Mononuclear cell (primary cell): ENCODE measurements around the gene MOG. TPM values are rescaled to one million over a fixed set of nuclear protein-coding genes. Genes with fewer than 3 reads are reported as not detected.
"Not testable (repeated sequence)": the region's sequence is repeated elsewhere in the genome, so short reads cannot be mapped to it uniquely, and the experiment has no call there.

Source experiments
- H3K27me3 ChIP-seq: 2 replicates; pipeline ENCODE4 v1.6.0; 2011; ENCODE audit warnings: low read length, control low read depth; ENCODE audit not compliant: insufficient read depth
- H3K4me1 ChIP-seq: 2 replicates; pipeline ENCODE4 v1.5.1; 2011; ENCODE audit warnings: mild to moderate bottlenecking, low read length, control low read depth; ENCODE audit not compliant: insufficient read depth
- H3K4me3 ChIP-seq: 2 replicates; pipeline ENCODE4 v1.5.1; 2011; ENCODE audit warnings: mild to moderate bottlenecking, low read length, moderate library complexity
- H3K9me3 ChIP-seq: 2 replicates; pipeline ENCODE4 v1.5.1; 2011; ENCODE audit warnings: low read depth, mild to moderate bottlenecking, control low read depth, low read length
- total RNA-seq: library from RNA; depleted of rRNA; stranded (reverse); fragments of >200 nt; gene quantifications from one replicate; pipeline ENCODE4 v1.2.3, GENCODE V29; 2012

MOG gene
- total RNA-seq, 1 donor: not detected

DNA sequence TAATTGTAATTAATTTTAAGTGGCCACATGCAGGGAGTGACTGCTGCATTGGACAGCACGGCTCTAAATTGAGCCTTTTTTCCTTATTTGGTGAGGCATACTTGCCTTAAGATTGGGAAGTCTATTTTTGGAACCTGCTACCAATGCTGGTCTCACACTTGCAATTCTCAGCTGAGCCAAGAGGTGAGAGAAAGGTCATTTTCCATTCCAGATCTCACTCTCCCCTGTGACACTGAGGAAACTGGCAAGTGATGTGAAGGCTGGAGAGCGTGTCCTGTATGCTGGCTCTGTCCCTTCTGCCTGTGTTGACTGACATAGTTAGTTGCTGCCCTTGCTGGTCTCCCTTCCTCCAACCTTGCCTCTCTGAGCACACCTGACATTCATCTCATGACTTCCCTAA is 735 bp upstream of the MOG start:
- Histone ChIP-seq H3K4me3 (no peak overlapping the region), H3K9me3 (no peaks in the 10 kb centered on the region), H3K27me3 (peaks cover 13% of the 10 kb centered on the region), H3K4me1 (peaks cover 3% of the 10 kb centered on the region)

DNA sequence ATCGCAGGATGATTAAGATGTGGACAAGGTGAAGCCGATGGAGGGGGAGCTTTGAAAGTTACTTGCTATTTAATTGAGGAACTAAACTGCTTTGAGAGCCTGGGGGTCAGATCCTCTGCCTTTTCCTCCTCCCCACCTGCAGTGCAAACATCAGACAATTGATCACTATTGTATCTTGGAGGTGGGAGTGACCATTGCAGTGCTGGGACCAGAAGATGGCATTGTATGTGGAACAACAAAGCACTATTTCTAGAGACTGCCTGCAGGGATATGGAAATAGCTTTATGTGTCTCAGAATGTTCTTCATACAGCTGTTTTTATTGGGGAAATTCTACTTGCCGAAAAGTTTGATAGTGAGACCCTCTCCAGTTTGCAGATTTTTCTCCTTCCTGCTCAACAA is 4.2 kb downstream of the MOG start:
- Histone ChIP-seq H3K4me1 (no peaks in the 10 kb centered on the region), H3K9me3 (no peaks in the 10 kb centered on the region), H3K27me3 (peaks cover 15% of the 10 kb centered on the region), H3K4me3 (no peak overlapping the region)

DNA sequence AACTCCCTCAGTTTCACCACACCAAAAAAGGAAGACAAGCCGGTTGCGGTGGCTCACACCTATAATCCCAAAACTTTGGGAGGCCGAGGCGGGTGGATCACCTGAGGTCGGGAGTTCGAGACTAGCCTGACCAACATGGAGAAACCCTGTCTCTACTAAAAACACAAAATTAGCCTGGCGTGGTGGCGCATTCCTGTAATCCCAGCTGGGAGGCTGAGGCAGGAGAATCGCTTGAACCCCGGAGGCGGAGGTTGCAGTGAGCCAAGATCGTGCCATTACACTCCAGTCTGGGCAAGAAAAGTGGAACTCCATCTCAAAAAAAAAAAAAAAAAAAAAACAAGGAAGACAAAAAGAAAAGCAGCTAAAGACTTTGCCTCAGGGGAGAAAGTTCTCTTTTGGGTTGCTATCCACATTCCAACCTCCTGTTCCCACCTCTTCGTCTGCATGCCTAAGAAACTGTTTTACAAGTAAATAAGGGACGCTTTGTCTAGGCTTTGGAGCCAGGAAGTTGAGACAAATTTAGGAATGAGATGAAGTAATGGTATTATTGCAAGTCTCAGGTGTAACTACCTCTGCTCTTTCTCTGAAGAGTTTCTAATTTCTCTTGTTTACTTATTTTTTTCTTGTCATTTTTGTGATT is 4.7 kb downstream of the MOG start:
- not testable (repeated sequence) for H3K9me3 ChIP-seq, H3K4me1 ChIP-seq, H3K4me3 ChIP-seq
- H3K27me3 ChIP-seq: peaks cover 13% of the 10 kb centered on the region

DNA sequence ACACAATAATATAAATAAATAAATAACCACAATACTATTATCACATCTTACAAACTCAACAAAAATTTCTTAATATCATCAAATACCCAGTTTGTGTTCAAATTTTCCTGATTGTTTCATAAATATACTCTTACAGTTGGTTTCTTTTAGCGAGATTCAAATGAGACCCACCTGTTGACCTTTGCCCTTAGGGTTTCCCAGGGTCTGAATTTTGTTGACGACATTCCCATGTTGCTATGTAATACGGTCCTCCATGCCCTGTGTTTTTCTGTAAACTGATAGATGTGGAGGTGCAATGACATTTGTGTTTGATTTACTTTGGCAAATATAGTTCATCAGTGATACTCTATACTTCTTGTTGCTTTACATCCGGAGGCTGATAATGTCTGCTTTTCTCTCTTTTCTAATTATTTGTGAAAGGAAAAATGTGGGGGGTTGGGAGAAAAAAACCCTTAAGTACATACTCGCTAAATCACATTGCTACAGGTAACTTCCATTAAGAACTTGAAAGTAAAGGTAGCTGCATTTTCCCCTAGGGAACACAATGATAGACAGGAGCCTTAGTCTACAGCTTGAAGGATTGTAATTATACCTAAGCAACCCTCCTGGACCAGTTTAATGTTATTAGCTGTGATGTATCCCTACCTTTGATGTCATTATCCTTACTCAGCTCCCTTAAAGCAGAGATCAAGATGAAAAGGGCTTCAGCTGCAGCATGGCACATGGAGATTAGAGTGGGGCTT is 6.6 kb downstream of the MOG start:
- Histone ChIP-seq H3K9me3 (no peaks in the 10 kb centered on the region), H3K4me3 (no peak overlapping the region), H3K27me3 (peaks cover 13% of the 10 kb centered on the region)

DNA sequence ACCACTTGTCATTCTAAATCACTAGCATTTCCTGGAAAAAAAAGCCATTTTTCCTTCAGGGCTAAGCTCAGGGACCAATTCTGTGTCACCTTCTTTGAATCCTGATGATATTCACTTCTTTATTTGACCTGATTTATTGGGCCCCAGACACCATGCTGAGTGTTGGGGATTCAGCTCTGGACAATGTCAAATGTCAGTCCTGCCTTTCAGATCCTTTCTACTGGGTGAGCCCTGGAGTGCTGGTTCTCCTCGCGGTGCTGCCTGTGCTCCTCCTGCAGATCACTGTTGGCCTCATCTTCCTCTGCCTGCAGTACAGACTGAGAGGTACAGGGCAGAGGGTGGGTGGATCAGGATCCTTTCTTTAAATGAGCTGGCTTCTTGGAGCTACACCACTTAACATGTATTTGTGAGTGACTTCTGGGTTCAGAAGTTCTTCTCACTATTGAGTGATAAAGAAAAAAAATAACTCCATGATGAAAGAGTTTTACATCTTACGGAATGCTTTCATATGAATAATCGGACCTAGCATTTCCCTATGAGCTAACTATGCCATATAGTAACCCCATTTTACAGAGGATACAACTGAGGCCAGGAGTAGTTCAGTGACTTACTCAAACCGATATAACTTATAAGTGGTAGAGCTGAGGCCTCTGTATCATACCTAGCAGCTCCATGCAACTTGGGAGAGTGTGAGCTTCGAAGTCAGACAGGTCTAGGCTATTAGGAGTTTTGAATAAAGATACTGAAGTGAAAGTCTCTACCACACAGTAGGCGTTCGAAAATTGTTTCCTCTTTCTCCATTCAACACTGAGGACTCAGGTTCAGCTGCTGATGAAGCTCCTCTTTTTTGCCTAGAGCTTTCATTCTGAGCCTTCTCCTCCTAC is 9.3 kb downstream of the MOG start:
- no peaks in the 10 kb centered on the region for H3K9me3 ChIP-seq
- H3K4me3 ChIP-seq: no peak overlapping the region
- H3K27me3 ChIP-seq: peaks cover 15% of the 10 kb centered on the region
- no peaks in the 10 kb centered on the region for H3K4me1 ChIP-seq

More for the DNA sequence above, 6.6 kb downstream of the MOG start:
- no peaks in the 10 kb centered on the region for H3K4me1 ChIP-seq

DNA sequence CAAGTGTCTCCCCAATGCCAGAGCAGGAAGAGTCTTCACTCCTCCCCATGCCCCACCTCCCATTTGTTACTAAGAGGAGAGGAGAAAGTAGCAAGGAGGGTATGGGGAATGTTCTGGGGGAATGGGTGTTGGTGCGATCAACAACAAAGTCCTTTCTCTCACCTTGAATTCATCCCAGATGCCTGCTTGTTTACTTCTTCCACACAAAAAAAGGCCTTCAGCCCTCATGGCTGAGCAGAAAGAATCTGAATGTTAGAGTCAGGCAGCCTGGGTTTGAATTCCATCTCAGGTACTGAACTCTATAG is 9.9 kb downstream of the MOG start:
- Histone ChIP-seq H3K4me3 (no peak overlapping the region), H3K9me3 (no peaks in the 10 kb centered on the region), H3K27me3 (peaks cover 12% of the 10 kb centered on the region), H3K4me1 (no peaks in the 10 kb centered on the region)

DNA sequence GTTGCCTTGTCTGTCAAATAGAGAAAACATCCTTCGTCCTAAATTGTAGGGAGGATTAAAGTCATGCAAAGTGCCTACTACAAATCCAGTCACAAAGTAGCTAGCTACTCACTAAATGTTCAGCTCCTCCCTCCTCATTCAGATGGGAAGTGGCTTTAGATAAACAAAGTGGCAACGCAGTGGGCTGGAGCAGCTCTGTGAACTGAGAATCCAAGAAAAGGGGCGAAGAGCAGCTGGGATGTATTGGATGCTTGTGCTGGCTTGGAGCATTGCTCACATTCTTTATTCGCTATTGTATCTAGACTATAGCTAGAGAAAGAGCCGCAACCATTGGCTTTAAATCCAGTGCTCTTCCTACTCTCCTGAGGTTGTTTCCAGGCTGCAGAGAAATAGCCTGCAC is 10.3 kb downstream of the MOG start:
- H3K9me3 ChIP-seq: no peaks in the 10 kb centered on the region
- H3K4me3 ChIP-seq: no peak overlapping the region
- no peaks in the 10 kb centered on the region for H3K4me1 ChIP-seq
- peaks cover 8% of the 10 kb centered on the region for H3K27me3 ChIP-seq

DNA sequence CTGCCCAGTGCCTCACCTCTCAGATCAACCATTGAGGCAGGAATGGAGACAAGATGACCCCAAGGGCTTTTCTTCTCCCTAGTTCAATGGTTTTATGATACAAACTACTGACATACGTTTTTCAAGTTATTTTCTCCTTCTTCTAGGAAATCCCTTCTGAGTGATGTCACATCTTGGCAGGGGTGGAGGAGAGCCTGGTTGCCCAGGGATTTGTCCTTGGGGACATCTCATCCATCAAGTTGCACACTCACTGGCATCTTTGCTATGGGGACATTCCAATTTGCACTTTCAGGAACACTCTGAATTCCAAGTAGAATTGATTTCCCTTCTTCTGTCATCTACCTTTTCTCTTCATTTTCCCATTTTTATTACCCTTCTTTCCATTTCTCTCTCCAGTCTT is 14.1 kb downstream of the MOG start:
- Histone ChIP-seq H3K27me3 (peaks cover 8% of the 10 kb centered on the region), H3K4me1 (no peaks in the 10 kb centered on the region), H3K9me3 (no peaks in the 10 kb centered on the region), H3K4me3 (no peak overlapping the region)

DNA sequence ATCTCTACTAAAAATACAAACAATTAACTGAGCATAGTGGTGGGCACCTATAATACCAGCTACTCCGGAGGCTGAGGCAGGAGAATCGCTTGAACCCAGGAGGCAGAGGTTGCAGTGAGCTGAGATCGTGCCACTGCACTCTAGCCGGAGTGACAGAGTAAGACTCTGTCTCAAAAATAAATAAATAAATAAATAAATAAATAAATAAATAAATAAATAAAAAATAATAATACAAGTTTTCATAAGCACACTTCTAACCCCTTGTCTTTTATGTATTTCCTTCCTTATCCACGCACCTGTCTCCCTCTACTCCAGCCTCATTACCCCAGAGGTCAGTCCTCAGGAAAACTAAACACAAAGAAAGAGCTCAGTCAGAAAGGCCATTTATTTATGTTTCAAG is 15.2 kb downstream of the MOG start:
- H3K4me1 ChIP-seq, H3K9me3 ChIP-seq, H3K27me3 ChIP-seq, H3K4me3 ChIP-seq: not testable (repeated sequence)

DNA sequence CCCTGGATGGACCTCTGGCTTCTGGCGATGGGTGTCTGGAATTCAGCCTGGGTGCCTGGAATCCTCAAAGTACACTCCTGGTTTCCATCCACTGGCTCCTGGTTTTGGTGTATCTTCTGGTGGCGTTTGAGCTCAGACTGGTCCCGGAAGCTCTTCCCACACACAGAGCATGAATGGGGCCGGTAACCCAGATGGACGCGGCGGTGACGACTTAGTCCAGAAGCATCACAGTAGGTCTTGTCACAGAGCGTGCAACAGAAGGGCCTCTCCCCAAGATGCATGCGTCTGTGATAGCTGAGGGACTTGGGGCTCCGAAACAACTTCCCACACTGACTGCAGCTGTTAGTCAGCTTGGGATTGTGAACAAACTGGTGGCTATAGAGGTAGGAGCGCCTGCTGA is 16.3 kb downstream of the MOG start:
- H3K4me3 ChIP-seq: no peak overlapping the region
- H3K4me1 ChIP-seq: no peaks in the 10 kb centered on the region
- H3K9me3 ChIP-seq: no peaks in the 10 kb centered on the region
- H3K27me3 ChIP-seq: peaks cover 8% of the 10 kb centered on the region

DNA sequence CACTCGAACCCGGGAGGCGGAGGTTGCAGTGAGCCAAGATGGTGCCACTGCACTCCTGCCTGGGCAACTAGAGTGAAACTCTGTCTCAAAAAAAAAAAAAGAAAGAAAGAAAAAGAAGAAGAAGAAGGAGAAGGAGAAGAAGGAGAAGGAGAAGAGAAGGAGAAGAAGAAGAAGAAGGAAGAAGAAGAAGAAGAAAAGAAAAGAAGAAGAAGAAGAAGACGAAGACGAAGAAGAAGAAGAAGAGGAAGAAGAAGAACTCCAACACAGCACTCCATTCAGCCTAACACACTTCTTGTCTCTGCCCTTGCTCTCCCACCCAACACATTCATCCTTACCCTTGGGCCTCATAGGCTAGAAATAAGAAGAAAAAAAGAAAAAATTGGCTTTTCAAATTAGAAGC is 17.1 kb downstream of the MOG start:
- Histone ChIP-seq H3K4me1 (no peaks in the 10 kb centered on the region), H3K9me3 (no peaks in the 10 kb centered on the region), H3K27me3 (peaks cover 8% of the 10 kb centered on the region), H3K4me3 (no peak overlapping the region)

DNA sequence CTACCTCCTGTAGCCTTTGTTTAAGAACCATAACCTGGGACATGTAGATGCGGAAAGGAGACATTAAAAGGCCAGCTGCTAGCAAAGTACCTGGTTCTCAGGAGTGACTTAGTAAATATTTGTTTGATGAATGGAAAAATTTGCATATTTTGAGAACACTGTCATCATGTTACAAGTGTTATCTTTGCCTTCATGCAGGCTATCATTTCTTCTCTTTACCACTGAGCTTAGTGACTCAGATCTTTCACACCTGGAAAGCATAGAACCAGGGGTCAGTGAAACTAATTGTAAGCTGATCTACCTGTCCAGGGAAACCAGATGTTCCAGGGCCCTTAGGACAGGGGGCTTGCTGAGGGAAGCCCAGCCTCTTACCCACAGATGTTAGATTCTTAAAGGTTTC is 18.7 kb downstream of the MOG start:
- Histone ChIP-seq H3K4me1 (no peaks in the 10 kb centered on the region), H3K9me3 (no peaks in the 10 kb centered on the region), H3K27me3 (peaks cover 8% of the 10 kb centered on the region), H3K4me3 (no peak overlapping the region)

DNA sequence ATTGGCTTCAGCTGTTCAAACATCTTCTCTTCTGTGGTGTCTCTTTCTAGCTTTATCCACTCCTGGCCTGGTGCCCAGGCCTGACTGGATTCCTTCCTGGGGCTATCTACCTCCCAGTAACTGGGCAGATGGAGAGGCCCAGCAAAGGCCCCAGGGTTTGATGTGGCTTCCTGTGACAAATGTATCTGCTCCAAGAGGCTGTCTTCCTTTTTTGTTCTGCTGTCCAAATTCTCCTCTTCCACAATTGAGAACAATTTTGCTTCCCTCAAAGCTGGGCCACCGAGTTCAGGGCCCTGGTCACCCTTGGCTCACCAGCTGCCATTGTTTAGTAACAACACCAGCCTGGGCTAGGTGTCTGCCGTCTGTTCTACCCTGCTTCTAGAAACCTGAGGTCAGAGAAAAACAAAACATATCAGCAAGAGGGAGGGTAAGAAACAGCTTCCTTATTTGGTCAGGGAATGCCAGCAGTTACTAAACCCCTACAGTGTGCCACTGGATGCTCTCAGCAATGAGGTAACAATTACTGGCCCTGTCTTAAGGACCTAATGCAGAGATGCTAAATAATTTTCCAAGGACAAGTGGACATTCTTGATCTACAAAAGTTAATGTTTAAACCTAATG is 20.2 kb downstream of the MOG start:
- Histone ChIP-seq H3K27me3 (no peaks in the 10 kb centered on the region), H3K4me3 (no peak overlapping the region), H3K9me3 (no peaks in the 10 kb centered on the region), H3K4me1 (no peaks in the 10 kb centered on the region)

DNA sequence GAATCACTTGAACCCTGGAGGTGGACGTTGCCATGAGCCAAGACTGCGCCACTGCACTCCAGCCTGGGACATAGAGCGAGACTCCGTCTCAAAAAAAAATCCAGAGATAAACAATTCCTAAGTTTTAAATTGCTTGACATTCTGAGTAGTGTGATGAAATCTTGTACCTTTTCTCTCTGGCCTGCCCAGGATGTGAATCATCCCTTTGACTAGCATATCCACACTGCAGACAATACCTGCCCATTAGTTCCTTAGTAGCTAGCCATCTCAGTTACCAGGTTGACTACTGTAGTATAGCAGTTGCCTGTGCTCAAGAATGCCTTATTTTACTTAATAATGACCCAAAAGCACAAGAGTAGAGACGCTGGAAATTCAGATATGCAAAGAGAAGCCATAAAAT is 21.2 kb downstream of the MOG start:
- Histone ChIP-seq H3K4me1 (no peaks in the 10 kb centered on the region), H3K4me3 (no peak overlapping the region), H3K9me3 (no peaks in the 10 kb centered on the region), H3K27me3 (no peaks in the 10 kb centered on the region)

DNA sequence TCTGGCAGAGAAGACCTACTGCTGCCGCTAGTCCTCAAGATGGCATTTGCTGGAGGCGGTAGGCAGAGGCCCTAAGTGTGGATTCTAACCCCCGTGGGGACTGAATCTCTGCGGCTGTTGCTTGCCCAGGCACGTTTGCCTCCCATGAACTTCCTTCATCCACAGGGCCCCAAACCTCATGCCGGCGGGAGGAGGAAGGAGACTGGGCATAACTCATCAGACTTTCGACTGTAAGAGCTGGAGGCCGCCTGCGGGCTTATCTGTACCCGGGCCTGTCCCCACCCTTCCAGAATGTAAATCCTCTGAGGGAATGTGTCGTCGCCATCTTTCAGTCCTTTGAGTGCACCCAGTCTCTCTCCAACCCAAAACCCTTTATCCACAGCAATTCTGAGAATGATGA is 23.1 kb downstream of the MOG start:
- no peaks in the 10 kb centered on the region for H3K9me3 ChIP-seq
- no peak overlapping the region for H3K4me3 ChIP-seq
- H3K4me1 ChIP-seq: no peaks in the 10 kb centered on the region
- no peaks in the 10 kb centered on the region for H3K27me3 ChIP-seq
